Motor neuron (in vitro differentiated cells): ENCODE data around the gene GDE1. TPM values are rescaled to one million over a fixed set of nuclear protein-coding genes. Genes with fewer than 3 reads are reported as not detected.

ENCODE experiments used
- ATAC-seq, 8 experiments: fragments of 200-7000 bp; cut with Tn5 transposase; replicated peaks in 6 of 8; 2 replicates each; pipeline ENCODE4 v1.8.0; 2021; ENCODE audit warnings: mild to moderate bottlenecking in 8 of 8, moderate library complexity in 8 of 8
- H3K27ac ChIP-seq, 2 donors: fragments of 250-450 bp; sonication (Bioruptor Pico); 2 replicates each; pipeline ENCODE4 v1.9.0; 2021; ENCODE audit warnings: antibody characterized with exemption in 2 of 2, mild to moderate bottlenecking in 2 of 2, moderate library complexity in 1 of 2
- H3K4me1 ChIP-seq, 2 donors: fragments of 250-450 bp; sonication (Bioruptor Pico); replicated peaks in 1 of 2; 2 replicates each; pipeline ENCODE4 v1.6.1; 2021; ENCODE audit warnings: antibody characterized with exemption in 2 of 2, mild to moderate bottlenecking in 2 of 2, moderate library complexity in 1 of 2
- H3K4me3 ChIP-seq, 5 donors: fragments of 250-450 bp; sonication (Bioruptor Pico); 2 replicates each; pipeline ENCODE4 v1.9.0; 2021; ENCODE audit warnings: antibody characterized with exemption in 5 of 5, mild to moderate bottlenecking in 5 of 5, moderate library complexity in 4 of 5
- WGBS, 10 experiments: fragments of 450-650 bp; shearing (Covaris generic); methylation state at CpG; one replicate each; pipeline ENCODE4 v1.0.0; 2022; 5-methylcytosine and 5-hydroxymethylcytosine counted together
- in situ Hi-C, 9 experiments: fragments of 400-800 bp; cut with MboI; loops; one replicate each; pipeline ENCODE4 v1.15.0; 2021; ENCODE audit warnings: low sequenced_read_pairs in 9 of 9, low pct_unique_long_range_greater_than_20kb in 2 of 9; ENCODE audit not compliant: unreplicated experiment in 9 of 9
- total RNA-seq, 8 experiments: library from RNA; unstranded; fragments of 300-600 nt; gene quantifications; 2 replicates each; pipeline versions ENCODE4 v1.2.3 to v1.2.4, GENCODE V29; 2022

The GDE1 gene
- total RNA-seq, 8 experiments from 2014 or later = 30.2 to 130 (median 48.5) TPM

GRCh38 chr16:19478505-19478904 is 43.4 kb downstream of the GDE1 start:
- in situ Hi-C loops = loop anchor here in 1 of 9 experiments (25.0 kb wide), 1 partner anchor 391 kb away; no protein-coding TSS in a partner anchor

DNA sequence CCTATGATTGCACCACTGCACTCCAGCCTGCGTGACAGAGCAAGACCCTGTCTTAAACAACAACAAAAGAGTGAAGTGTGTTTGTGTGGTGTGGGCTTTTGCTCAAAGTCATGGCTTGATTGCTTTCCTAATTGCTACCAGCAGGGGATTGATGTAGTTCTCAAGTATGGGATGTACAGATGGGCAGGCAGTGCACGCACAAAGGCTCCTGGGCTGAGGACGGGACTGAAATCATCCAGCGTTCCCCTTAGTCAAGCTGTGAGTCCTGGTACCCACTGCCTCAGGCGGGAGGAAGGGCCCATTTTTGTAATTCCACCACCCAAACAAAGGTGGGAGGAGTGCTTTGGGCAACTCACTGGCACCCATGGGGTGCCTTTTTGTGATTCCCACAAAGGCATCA is 47.3 kb downstream of the GDE1 start:
- Histone ChIP-seq H3K4me1 (no peaks in the 10 kb centered on the region), H3K4me3 (no peak overlapping the region), H3K27ac (no peak overlapping the region)
- 0 to 75% (median 63%) methylated on average over 1 to 5 of the region's 5 CpGs; no CpG with 5 or more reads in 2 of the 10 experiments for WGBS, 10 experiments
- in situ Hi-C loops = loop anchor here in 1 of 9 experiments (25.0 kb wide), 1 partner anchor 387 kb away; no protein-coding TSS in a partner anchor
- ATAC-seq = peak in 1 of 8 experiments; percentile 43

More at GRCh38 chr16:19478505-19478904, 43.4 kb downstream of the GDE1 start:
- Histone ChIP-seq H3K27ac (no peak overlapping the region), H3K4me3 (no peak overlapping the region), H3K4me1 (no peaks in the 10 kb centered on the region)
- 12 to 100% (median 67%) methylated on average over 1 of the region's 1 CpG for WGBS, 10 experiments
- ATAC-seq = no peak

GRCh38 chr16:19472482-19472881 is 49.4 kb downstream of the GDE1 start:
- 47 to 92% (median 80%) methylated on average over 1 to 5 of the region's 6 CpGs; no CpG with 5 or more reads in 5 of the 10 experiments for WGBS, 10 experiments
- ATAC-seq = no peak
- Histone ChIP-seq H3K4me3 (no peak overlapping the region), H3K27ac (no peak overlapping the region), H3K4me1 (no peaks in the 10 kb centered on the region)
- in situ Hi-C loops = no loop called here

DNA sequence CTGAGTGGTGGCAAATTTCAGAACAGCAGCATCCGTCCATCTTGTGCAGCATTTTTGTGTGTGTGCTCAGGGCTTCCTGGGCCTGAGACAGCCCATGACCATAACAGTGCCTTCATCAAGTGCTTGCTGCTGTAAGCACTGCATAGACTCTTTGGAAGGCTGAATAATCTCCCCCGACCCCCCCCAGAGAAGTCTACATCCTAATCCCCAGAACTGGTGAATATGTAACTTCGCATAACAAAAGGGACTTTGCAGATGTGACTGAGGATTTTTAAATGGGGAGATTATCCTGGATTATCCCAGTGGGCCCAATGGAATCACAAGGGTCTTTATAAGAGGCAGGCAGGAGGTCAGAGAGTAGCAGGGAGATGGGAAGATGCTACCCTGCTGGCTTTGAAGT is 53.6 kb downstream of the GDE1 start:
- in situ Hi-C loops = no loop called here
- Histone ChIP-seq H3K27ac (no peak overlapping the region), H3K4me1 (no peaks in the 10 kb centered on the region), H3K4me3 (no peak overlapping the region)
- ATAC-seq = no peak
- 33 to 80% (median 49%) methylated on average over 1 to 2 of the region's 3 CpGs; no CpG with 5 or more reads in 7 of the 10 experiments for WGBS, 10 experiments

DNA sequence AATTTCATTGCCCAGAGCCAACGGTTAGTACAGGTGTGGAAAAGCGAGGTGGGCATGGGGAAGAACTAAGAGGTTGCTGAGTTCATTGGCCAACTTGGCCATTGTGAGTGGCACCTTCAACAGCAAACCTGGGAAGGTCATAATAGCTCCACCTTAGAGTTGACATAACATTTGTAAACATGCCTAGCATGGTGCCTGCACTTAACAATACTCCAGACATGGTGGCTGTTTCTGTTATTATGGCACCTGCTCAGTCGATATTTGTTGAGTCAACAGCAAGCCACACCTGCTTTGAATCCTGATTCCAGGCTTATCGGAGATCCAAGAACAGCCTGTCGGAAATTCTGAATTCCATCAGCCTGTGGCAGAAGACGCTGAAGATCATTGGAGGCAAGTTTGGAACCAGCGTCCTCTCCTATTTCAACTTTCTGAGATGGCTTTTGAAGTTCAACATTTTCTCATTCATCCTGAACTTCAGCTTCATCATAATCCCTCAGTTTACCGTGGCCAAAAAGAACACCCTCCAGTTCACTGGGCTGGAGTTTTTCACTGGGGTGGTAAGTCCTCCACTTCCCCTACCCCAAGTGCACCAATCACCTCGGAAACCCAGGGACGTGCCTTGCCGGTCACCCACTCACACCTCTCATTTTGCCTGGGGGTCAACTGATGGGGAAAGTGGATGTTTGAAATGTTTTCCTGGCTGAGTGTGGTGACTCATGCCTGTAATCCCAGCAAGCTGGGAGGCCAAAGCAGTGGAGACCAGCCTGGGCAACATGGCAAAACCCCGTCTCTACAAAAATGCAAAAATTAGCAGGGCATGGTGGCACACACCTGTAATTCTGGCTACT is 58.2 kb downstream of the GDE1 start:
- Histone ChIP-seq H3K4me3 (no peak overlapping the region), H3K27ac (no peak overlapping the region), H3K4me1 (no peaks in the 10 kb centered on the region)
- no peak for ATAC-seq
- in situ Hi-C loops = no loop called here
- 13 to 100% (median 86%) methylated on average over 2 to 8 of the region's 12 CpGs; no CpG with 5 or more reads in 2 of the 10 experiments for WGBS, 10 experiments

DNA sequence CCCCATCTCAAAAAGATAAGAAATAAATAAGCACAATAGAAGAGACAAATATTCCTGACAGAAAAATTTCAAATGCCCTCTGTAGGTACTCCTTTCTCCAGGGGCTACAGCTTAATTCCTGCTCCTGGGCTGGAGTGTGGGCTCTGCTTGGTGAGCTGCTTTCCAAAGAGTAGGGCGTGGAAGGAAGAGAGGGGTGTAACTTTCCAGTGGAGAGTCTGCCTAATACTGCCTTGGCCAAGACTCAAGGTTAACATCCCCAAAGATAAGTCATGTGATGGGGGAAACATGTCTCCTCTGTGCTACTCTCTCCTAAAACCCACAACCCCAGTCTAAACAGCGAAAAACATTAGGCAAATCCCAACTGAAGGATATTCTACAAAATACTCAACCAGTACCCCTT is 61.5 kb downstream of the GDE1 start:
- in situ Hi-C loops = no loop called here
- Histone ChIP-seq H3K27ac (no peak overlapping the region), H3K4me1 (no peaks in the 10 kb centered on the region), H3K4me3 (no peak overlapping the region)
- no peak for ATAC-seq
- WGBS, 10 experiments = 14 to 100% (median 80%) methylated on average over 1 of the region's 2 CpGs; no CpG with 5 or more reads in 3 of the 10 experiments

DNA sequence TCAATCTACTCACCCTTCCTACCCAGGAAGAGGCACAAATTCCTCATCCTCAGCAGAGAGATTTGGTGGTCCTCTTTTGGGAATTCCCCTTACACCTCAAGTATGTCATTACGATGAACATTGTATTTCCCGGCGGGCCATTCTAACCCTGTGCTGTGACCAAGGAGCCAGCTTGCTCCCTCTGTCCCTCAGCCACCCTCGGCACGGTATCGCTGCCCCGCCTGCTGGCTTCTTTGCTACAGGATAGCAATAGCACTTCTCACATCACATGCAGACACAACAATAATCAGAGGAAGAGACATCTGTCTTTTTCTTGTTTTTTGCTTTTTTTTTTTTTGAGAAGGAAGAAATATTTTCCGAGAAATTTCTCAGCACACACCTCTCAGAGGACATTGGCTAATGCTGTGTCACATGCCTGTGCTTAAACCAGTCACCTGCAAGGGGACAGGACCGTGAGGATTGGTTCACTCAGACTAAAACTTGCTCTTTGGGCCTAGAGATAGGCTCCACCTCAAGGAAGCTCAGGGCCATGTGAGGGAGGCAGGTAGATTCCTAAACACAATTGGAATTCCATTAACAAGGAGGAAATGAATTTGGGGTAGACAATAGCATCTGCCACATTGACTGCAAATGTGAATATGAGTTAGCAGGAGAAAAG is 63.0 kb downstream of the GDE1 start:
- H3K4me3 ChIP-seq = no peak overlapping the region
- no peaks in the 10 kb centered on the region for H3K4me1 ChIP-seq
- in situ Hi-C loops = no loop called here
- ATAC-seq = no peak
- 33 to 86% (median 78%) methylated on average over 1 to 9 of the region's 9 CpGs; no CpG with 5 or more reads in 3 of the 10 experiments for WGBS, 10 experiments
- H3K27ac ChIP-seq = no peak overlapping the region

Other genes starting within 250 kb of the GDE1 start
- 1 to 10 TPM in 1 of 8 experiments, under 1 TPM in 5, not detected in 2; 0.11 to 2.9 (median 0.41) TPM for gene CLEC19A, start 236.4 kb downstream of the GDE1 start, total RNA-seq
- 1 to 10 TPM in 1 of 8 experiments, under 1 TPM in 7; 0.05 to 5.8 (median 0.17) TPM for gene TMC5, start 104.2 kb downstream of the GDE1 start, total RNA-seq
- gene CCP110, start 1.8 kb upstream of the GDE1 start, total RNA-seq = 10 to 100 TPM; 12.8 to 33.7 (median 24.5) TPM
- gene VPS35L, start 33.6 kb upstream of the GDE1 start, total RNA-seq = 10 to 100 TPM; 24.8 to 63.9 (median 42.2) TPM
- 10 to 100 TPM; 14.8 to 40.8 (median 24.7) TPM for gene KNOP1, start 196.1 kb upstream of the GDE1 start, total RNA-seq
- gene IQCK, start 196.2 kb upstream of the GDE1 start, total RNA-seq = 10 to 100 TPM in 7 of 8 experiments, 1 to 10 TPM in 1; 7.0 to 44.1 (median 27.7) TPM